Sigmoid colon (tissue), 7 donors: ENCODE measurements around the gene NPAS4. TPM values are rescaled to one million over a fixed set of nuclear protein-coding genes. Genes with fewer than 3 reads are reported as not detected.

Experiments
- DNase-seq: peaks from one replicate; pipeline ENCODE4 v3.0.0-alpha.2; 2019
- H3K27ac ChIP-seq, 4 donors: fragments of 200-600 bp; sonication (generic); one replicate each; pipeline ENCODE4 v1.5.1; 2016 to 2019; ENCODE audit warnings: mild to moderate bottlenecking in 1 of 4
- H3K27me3 ChIP-seq, 3 donors: fragments of 200-600 bp; sonication (generic); one replicate each; pipeline ENCODE4 v1.5.1; 2019; ENCODE audit warnings: mild to moderate bottlenecking in 1 of 3
- H3K36me3 ChIP-seq, 4 donors: fragments of 200-600 bp; sonication (generic); one replicate each; pipeline ENCODE4 v1.5.1; 2016 to 2019
- H3K4me1 ChIP-seq, 4 donors: fragments of 200-600 bp; sonication (generic); one replicate each; pipeline ENCODE4 v1.5.1; 2017 to 2019
- H3K4me3 ChIP-seq, 4 donors: fragments of 200-600 bp; sonication (generic); one replicate each; pipeline ENCODE4 v1.5.1; 2017 to 2019; ENCODE audit warnings: mild to moderate bottlenecking in 2 of 4, moderate library complexity in 1 of 4
- H3K9me3 ChIP-seq, 4 donors: fragments of 200-600 bp in 3 of 4; sonication (generic) in 3 of 4; one replicate each; pipeline versions ENCODE4 v1.5.1 to v1.6.1; 2013 to 2019
- CTCF ChIP-seq, 4 experiments: fragments of 450-650 bp in 3 of 4; fragments of 200-600 bp in 1 of 4; IDR thresholded peaks; one replicate each; pipeline ENCODE4 v1.5.1; 2016 to 2019; ENCODE audit warnings: antibody characterized with exemption in 4 of 4, mild to moderate bottlenecking in 3 of 4, moderate library complexity in 2 of 4
- EP300 ChIP-seq, 4 donors: sonication (generic); formaldehyde crosslinking; IDR thresholded peaks; one replicate each; pipeline ENCODE4 v1.6.1; 2017; ENCODE audit warnings: antibody characterized with exemption in 4 of 4
- POLR2A ChIP-seq, 2 donors: fragments of 450-650 bp; IDR thresholded peaks; one replicate each; pipeline ENCODE4 v1.6.1; 2016; ENCODE audit warnings: antibody characterized with exemption in 2 of 2, mild to moderate bottlenecking in 2 of 2, moderate library complexity in 2 of 2
- POLR2AphosphoS5 ChIP-seq, 4 donors: sonication (generic); formaldehyde crosslinking; IDR thresholded peaks; one replicate each; pipeline ENCODE4 v1.6.1; 2017; ENCODE audit warnings: antibody characterized with exemption in 4 of 4
- WGBS, 2 donors: extraction: QIAGEN DNeasy Blood & Tissue Kit; methylation state at CpG; one replicate each; pipeline ENCODE4 v1.1.7; 2013; 5-methylcytosine and 5-hydroxymethylcytosine counted together
- intact Hi-C: fragments of 100-400 bp; cut with DNase I; formaldehyde crosslinking; loops from one replicate; pipeline ENCODE4 v1.15.1; 2023
- polyA plus RNA-seq, 3 donors: library from polyadenylated mRNA; stranded (reverse); fragments of 200-250 nt; gene quantifications; one replicate each; pipeline ENCODE4 v1.2.3, GENCODE V29; 2013
- total RNA-seq, 4 donors: library from RNA; depleted of rRNA; stranded (reverse); fragments of >200 nt; gene quantifications; one replicate each; pipeline ENCODE4 v1.1.0, GENCODE V29; 2016
- donor health status: healthy with polysubstance abuse.
- donor health status: Bipolar disorder and iron deficiency.
- donor health status: healthy.

NPAS4 gene
- total and polyA plus RNA-seq, 7 donors: 0.19 to 2.5 (median 0.71) TPM; not detected in 2

DNA sequence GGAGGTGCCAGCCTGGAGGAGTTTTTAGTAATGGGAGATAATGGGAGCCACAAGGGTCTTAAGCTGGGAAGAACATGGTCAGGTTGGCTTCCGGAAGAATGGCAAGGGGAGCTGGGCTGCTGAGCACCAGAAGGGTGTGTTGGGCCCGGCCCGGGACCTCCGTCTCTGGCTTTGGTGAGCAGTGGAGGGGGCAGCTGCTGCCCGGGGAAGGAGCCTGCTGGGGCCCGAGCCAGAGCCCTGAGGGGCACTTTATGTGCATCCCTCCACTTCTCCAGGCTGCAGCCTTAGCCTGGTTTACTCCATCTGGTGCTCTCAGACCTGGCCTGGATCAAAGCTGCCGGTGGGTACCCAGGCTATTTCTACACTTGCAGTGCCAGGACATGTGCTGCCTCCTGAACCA lies 8.7 kb upstream of the NPAS4 start:
- intact Hi-C loops: no loop called here

DNA sequence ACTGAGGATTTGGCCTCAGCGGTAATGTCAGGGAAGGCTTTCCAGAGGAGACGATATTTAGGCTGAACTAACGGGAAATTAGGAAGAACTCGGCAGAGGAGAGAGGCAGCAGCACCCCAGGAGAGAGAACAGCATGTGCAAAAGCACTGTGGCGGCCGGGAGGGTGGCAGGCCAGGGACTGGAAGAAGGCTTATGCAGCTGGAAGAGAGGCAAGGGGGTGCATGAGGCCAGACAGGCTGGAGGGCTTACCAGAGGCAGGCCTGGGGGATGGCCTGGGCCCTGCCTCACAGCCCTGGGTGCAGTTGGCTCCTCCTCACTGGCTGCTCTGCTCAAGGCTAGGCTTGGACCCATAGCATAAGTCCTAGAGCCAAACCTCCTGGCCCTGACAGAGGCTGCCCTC lies 7.7 kb upstream of the NPAS4 start:
- Histone ChIP-seq H3K27ac (peak overlapping the region in 2 of 4 donors; percentile 85 to 96), H3K36me3 (no peaks in the 10 kb centered on the region), H3K4me3 (no peak overlapping the region), H3K9me3 (no peaks in the 10 kb centered on the region), H3K4me1 (peaks cover 0 to 80% (median 69%) of the 10 kb centered on the region in 4 donors), H3K27me3 (no peaks in the 10 kb centered on the region)
- 83 to 84% methylated on average over 6 of the region's 6 CpGs for WGBS, 2 donors
- DNase-seq: no peak
- TF ChIP-seq EP300 (IDR thresholded peaks at IDR 0.05) (no peak), POLR2A (IDR thresholded peaks at IDR 0.05) (no peak), POLR2AphosphoS5 (IDR thresholded peaks at IDR 0.05) (no peak), CTCF (IDR thresholded peaks at IDR 0.05) (no peak)
- intact Hi-C loops: no loop called here

More for the DNA sequence above, 8.7 kb upstream of the NPAS4 start:
- Histone ChIP-seq H3K27ac (peak overlapping the region; percentile 82 to 96 (median 85)), H3K36me3 (no peaks in the 10 kb centered on the region), H3K4me1 (peaks cover 0 to 71% (median 60%) of the 10 kb centered on the region in 4 donors), H3K9me3 (no peaks in the 10 kb centered on the region), H3K27me3 (no peaks in the 10 kb centered on the region), H3K4me3 (peak overlapping the region; percentile 10 to 52 (median 36))
- no peak for TF ChIP-seq CTCF (IDR thresholded peaks at IDR 0.05)
- no peak for TF ChIP-seq POLR2A (IDR thresholded peaks at IDR 0.05)
- no peak for TF ChIP-seq POLR2AphosphoS5 (IDR thresholded peaks at IDR 0.05)
- TF ChIP-seq EP300 (IDR thresholded peaks at IDR 0.05): no peak
- DNase-seq: no peak
- 76% methylated on average over 7 of the region's 7 CpGs for WGBS, 2 donors

DNA sequence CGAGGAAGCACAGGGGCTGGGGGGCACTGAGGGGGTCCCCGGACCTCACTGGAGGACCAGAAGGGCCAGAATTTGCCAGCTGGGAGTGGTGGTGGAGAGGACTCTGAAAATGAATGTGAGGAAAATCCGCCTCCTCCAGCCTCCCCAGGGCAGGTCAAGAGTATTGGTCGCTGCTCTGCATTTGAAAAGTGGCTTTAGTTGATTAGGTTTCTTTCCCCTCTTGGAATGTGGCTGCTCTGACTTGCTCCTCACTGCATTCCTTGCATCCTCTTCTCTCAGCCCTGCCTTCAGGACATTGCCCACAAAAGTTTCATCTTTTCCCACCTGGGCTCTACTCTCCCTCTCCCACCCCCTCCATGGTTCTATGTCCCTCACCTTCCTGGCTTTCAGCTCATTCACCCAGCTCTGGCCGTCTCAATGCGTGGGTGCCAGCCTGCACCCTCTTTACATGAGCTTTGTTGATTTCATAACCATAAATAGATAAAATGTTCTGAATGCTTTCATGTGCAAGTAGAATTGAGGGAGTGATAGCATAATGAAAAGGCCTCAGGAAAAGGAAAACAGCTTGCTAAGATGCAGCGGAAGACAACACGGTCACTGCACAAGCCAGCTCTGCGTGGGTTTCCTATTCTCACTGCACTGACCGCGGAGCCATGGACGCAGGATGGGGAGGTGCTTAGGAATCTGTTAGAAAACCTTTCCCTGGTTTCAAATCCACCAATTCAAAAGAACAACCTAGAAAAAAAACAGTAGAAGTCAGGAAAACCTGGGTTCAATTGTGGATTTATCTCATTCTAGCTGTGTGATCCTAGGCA lies 6.5 kb upstream of the NPAS4 start:
- intact Hi-C loops: no loop called here
- Histone ChIP-seq H3K9me3 (no peaks in the 10 kb centered on the region), H3K36me3 (no peaks in the 10 kb centered on the region), H3K4me1 (peaks cover 0 to 82% (median 73%) of the 10 kb centered on the region in 4 donors), H3K27me3 (no peaks in the 10 kb centered on the region), H3K27ac (peak overlapping the region in 2 of 4 donors; percentile 40 to 96), H3K4me3 (no peak overlapping the region)
- DNase-seq: no peak
- TF ChIP-seq EP300 (IDR thresholded peaks at IDR 0.05) (no peak), CTCF (IDR thresholded peaks at IDR 0.05) (no peak), POLR2AphosphoS5 (IDR thresholded peaks at IDR 0.05) (no peak)
- WGBS, 2 donors: 58 to 62% methylated on average over 12 of the region's 12 CpGs

GRCh38 chr11:66415423-66415822 lies 5.4 kb upstream of the NPAS4 start:
- intact Hi-C loops: no loop called here
- H3K4me1 ChIP-seq: peaks cover 0 to 82% (median 73%) of the 10 kb centered on the region in 4 donors
- H3K27ac ChIP-seq: peak overlapping the region in 1 of 4 donors; percentile 96

More at GRCh38 chr11:66415423-66415822, 5.4 kb upstream of the NPAS4 start:
- no peak overlapping the region for H3K4me3 ChIP-seq
- H3K9me3 ChIP-seq: no peaks in the 10 kb centered on the region
- H3K27me3 ChIP-seq: no peaks in the 10 kb centered on the region
- TF ChIP-seq EP300 (IDR thresholded peaks at IDR 0.05) (no peak), POLR2A (IDR thresholded peaks at IDR 0.05) (no peak), CTCF (IDR thresholded peaks at IDR 0.05) (no peak), POLR2AphosphoS5 (IDR thresholded peaks at IDR 0.05) (no peak)
- no peak for DNase-seq
- H3K36me3 ChIP-seq: no peaks in the 10 kb centered on the region
- WGBS, 2 donors: 46 to 52% methylated on average over 2 of the region's 2 CpGs
